ENCODE results near the gene RYR2.
"Not testable (repeated sequence)": the region's sequence is repeated elsewhere in the genome, so short reads cannot be mapped to it uniquely, and the experiment has no call there.

The RYR2 gene

GRCh38 chr1:237591353-237591752, 549.4 kb downstream of the RYR2 start:
- TF ChIP-seq ZFP3 (CRISPR knock-in tag; IDR thresholded peaks at IDR 0.05) (no peak), TOX (CRISPR knock-in tag; IDR thresholded peaks at IDR 0.05; ENCODE audit: borderline replicate concordance) (no peak), TSHZ2 (CRISPR knock-in tag; IDR thresholded peaks at IDR 0.05) (no peak), ZC3H10 (CRISPR knock-in tag; IDR thresholded peaks at IDR 0.05) (no peak), TCF4 (CRISPR knock-in tag; IDR thresholded peaks at IDR 0.05; ENCODE audit: borderline replicate concordance) (no peak), OSR1 (CRISPR knock-in tag; IDR thresholded peaks at IDR 0.05) (no peak), BACH2 (CRISPR knock-in tag; IDR thresholded peaks at IDR 0.05; ENCODE audit: borderline replicate concordance) (no peak), ISL1 (CRISPR knock-in tag; IDR thresholded peaks at IDR 0.05) (no peak), ESRRG (CRISPR knock-in tag; IDR thresholded peaks at IDR 0.05) (no peak), ZNF8 (CRISPR knock-in tag; IDR thresholded peaks at IDR 0.05) (no peak), ZNF70 (CRISPR knock-in tag; IDR thresholded peaks at IDR 0.05) (no peak), CSDC2 (CRISPR knock-in tag; IDR thresholded peaks at IDR 0.05) (no peak), ZNF565 (CRISPR knock-in tag; conservative IDR thresholded peaks at IDR 0.05; ENCODE audit: low read depth) (no peak), GLIS3 (CRISPR knock-in tag; IDR thresholded peaks at IDR 0.05) (no peak), ZFP30 (CRISPR knock-in tag; IDR thresholded peaks at IDR 0.05) (no peak)
- TF ChIP-seq, protein P1, sequence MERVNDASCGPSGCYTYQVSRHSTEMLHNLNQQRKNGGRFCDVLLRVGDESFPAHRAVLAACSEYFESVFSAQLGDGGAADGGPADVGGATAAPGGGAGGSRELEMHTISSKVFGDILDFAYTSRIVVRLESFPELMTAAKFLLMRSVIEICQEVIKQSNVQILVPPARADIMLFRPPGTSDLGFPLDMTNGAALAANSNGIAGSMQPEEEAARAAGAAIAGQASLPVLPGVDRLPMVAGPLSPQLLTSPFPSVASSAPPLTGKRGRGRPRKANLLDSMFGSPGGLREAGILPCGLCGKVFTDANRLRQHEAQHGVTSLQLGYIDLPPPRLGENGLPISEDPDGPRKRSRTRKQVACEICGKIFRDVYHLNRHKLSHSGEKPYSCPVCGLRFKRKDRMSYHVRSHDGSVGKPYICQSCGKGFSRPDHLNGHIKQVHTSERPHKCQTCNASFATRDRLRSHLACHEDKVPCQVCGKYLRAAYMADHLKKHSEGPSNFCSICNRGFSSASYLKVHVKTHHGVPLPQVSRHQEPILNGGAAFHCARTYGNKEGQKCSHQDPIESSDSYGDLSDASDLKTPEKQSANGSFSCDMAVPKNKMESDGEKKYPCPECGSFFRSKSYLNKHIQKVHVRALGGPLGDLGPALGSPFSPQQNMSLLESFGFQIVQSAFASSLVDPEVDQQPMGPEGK (CRISPR knock-in tag; IDR thresholded peaks at IDR 0.05; ENCODE audit: borderline replicate concordance): no peak
- TF ChIP-seq, protein P2, sequence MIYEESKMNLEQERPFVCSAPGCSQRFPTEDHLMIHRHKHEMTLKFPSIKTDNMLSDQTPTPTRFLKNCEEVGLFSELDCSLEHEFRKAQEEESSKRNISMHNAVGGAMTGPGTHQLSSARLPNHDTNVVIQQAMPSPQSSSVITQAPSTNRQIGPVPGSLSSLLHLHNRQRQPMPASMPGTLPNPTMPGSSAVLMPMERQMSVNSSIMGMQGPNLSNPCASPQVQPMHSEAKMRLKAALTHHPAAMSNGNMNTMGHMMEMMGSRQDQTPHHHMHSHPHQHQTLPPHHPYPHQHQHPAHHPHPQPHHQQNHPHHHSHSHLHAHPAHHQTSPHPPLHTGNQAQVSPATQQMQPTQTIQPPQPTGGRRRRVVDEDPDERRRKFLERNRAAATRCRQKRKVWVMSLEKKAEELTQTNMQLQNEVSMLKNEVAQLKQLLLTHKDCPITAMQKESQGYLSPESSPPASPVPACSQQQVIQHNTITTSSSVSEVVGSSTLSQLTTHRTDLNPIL (CRISPR knock-in tag; IDR thresholded peaks at IDR 0.05; ENCODE audit: low read depth): no peak
- TF ChIP-seq, protein P3, sequence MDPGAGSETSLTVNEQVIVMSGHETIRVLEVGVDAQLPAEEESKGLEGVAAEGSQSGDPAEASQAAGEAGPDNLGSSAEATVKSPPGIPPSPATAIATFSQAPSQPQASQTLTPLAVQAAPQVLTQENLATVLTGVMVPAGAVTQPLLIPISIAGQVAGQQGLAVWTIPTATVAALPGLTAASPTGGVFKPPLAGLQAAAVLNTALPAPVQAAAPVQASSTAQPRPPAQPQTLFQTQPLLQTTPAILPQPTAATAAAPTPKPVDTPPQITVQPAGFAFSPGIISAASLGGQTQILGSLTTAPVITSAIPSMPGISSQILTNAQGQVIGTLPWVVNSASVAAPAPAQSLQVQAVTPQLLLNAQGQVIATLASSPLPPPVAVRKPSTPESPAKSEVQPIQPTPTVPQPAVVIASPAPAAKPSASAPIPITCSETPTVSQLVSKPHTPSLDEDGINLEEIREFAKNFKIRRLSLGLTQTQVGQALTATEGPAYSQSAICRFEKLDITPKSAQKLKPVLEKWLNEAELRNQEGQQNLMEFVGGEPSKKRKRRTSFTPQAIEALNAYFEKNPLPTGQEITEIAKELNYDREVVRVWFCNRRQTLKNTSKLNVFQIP (CRISPR knock-in tag; IDR thresholded peaks at IDR 0.05; ENCODE audit: borderline replicate concordance, low read depth): no peak
- ATAC-seq: no peak

- not testable (repeated sequence) for ATAC-seq
Measured at GRCh38 chr1:237603036-237603568, 561.1 kb downstream of the RYR2 start.

GRCh38 chr1:237608433-237608832, 566.4 kb downstream of the RYR2 start:
- TF ChIP-seq OSR1 (CRISPR knock-in tag; IDR thresholded peaks at IDR 0.05) (no peak), SNAI2 (CRISPR knock-in tag; IDR thresholded peaks at IDR 0.05) (no peak), PPARA (CRISPR knock-in tag; IDR thresholded peaks at IDR 0.05; ENCODE audit: borderline replicate concordance) (no peak), TCF4 (CRISPR knock-in tag; IDR thresholded peaks at IDR 0.05; ENCODE audit: borderline replicate concordance) (no peak), TSHZ2 (CRISPR knock-in tag; IDR thresholded peaks at IDR 0.05) (no peak), ZFP30 (CRISPR knock-in tag; IDR thresholded peaks at IDR 0.05) (no peak)
- TF ChIP-seq, protein P3 (CRISPR knock-in tag; IDR thresholded peaks at IDR 0.05; ENCODE audit: borderline replicate concordance, low read depth): no peak
- no peak for ATAC-seq
